Measurements from ENCODE around the gene CES1. TPM values are rescaled to one million over a fixed set of nuclear protein-coding genes. Genes with fewer than 3 reads are reported as not detected.

The CES1 gene
- total RNA-seq, 2 experiments from 2014 or later, result not detected

DNA sequence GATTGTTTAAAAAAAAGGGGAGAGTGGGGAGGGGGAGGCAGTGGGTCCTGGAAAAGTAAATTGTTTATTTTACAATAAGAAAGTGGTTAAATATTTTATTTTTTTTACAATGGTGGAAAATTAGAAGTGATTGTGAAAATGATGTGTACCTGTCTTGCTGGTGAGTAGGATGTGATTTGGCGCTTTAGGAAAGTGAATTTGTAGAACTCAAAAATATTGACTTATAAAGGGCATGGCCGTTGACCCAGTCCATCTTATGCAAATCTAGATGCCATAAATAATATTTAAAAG, 10.2 kb upstream of the CES1 start:
- no peak overlapping the region for H2AFZ ChIP-seq (ENCODE audit: low read length)

DNA sequence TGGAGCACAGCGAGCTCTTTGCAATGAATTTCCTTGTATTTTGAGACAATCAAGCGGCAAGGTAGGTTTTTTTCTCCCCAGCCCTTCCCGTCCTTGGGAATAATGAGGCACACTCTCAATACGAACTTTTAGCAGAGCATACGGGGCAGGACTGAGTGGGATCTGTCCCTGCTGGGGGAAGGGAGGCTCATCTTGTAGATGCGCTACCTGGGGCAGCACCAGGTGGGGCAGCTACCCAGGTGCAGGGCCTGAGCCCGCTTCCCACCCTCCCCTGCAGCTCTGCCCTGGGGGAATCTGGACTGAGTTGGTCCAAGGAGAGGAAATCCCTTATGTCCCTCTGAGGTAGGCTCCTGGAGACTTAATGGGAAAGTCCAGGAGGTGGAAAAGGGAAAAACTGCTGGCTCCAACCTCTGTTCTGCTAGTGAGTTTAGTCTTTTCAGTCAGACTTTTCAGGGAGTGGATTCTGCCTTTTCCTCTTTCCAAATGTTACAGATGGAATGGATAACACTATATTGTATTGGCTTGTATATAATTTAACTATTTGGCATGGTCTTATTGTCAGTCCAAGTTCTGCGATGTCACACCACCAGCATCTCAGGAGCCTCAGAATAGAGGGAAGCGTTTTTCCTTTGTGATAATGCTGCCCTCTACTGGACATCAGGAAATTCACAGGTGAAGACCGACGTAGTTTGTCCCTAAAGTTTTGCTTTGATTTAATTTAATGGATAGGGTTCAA, 9.6 kb upstream of the CES1 start:
- no peaks in the 10 kb centered on the region for H3K79me2 ChIP-seq (ENCODE audit: insufficient read depth, low read depth, low read length)
- no peak for TF ChIP-seq EZH2phosphoT487 (IDR thresholded peaks at IDR 0.05; ENCODE audit: borderline replicate concordance, low read depth, low read length)
- TF ChIP-seq, protein P1, sequence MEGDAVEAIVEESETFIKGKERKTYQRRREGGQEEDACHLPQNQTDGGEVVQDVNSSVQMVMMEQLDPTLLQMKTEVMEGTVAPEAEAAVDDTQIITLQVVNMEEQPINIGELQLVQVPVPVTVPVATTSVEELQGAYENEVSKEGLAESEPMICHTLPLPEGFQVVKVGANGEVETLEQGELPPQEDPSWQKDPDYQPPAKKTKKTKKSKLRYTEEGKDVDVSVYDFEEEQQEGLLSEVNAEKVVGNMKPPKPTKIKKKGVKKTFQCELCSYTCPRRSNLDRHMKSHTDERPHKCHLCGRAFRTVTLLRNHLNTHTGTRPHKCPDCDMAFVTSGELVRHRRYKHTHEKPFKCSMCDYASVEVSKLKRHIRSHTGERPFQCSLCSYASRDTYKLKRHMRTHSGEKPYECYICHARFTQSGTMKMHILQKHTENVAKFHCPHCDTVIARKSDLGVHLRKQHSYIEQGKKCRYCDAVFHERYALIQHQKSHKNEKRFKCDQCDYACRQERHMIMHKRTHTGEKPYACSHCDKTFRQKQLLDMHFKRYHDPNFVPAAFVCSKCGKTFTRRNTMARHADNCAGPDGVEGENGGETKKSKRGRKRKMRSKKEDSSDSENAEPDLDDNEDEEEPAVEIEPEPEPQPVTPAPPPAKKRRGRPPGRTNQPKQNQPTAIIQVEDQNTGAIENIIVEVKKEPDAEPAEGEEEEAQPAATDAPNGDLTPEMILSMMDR (conservative IDR thresholded peaks at IDR 0.05; ENCODE audit: low read length), result peak; percentile 89
- no peaks in the 10 kb centered on the region for H3K9me2 ChIP-seq (ENCODE audit: insufficient read depth, low read length)
- intact Hi-C loops (cut with micrococcal nuclease; ENCODE audit: unreplicated experiment), result loop anchor here (1.0 kb wide), 1 partner anchor 130 kb away; no protein-coding TSS in a partner anchor
- DNase-seq (ENCODE audit: low spot score), result peak; percentile 55
- no peaks in the 10 kb centered on the region for H3K4me1 ChIP-seq (ENCODE audit: insufficient read depth, low read length, poor library complexity, severe bottlenecking)
- ChIA-PET POLR2A (no interaction called here), CTCF (ENCODE audit: unreplicated experiment) (no interaction called here)
- H3K36me3 ChIP-seq (ENCODE audit: insufficient read depth, low read length), result no peaks in the 10 kb centered on the region
- H3K27ac ChIP-seq (ENCODE audit: low read depth, low read length, poor library complexity, severe bottlenecking), result no peak overlapping the region
- H2AFZ ChIP-seq (ENCODE audit: low read length), result no peak overlapping the region
- H4K20me1 ChIP-seq (ENCODE audit: insufficient read depth, low read length), result no peaks in the 10 kb centered on the region
- H3K4me3 ChIP-seq (ENCODE audit: low read depth, low read length, poor library complexity, severe bottlenecking), result no peak overlapping the region
- no peak overlapping the region for H3K4me2 ChIP-seq (ENCODE audit: low read length)
- no TSS peak for BruUV-seq (replicated peaks)
- H3K9me3 ChIP-seq (ENCODE audit: low read length), result no peaks in the 10 kb centered on the region

More for the DNA sequence above, 10.2 kb upstream of the CES1 start:
- intact Hi-C loops (cut with micrococcal nuclease; ENCODE audit: unreplicated experiment), result loop anchor here (1.0 kb wide), 1 partner anchor 131 kb away; no protein-coding TSS in a partner anchor
- no peaks in the 10 kb centered on the region for H3K79me2 ChIP-seq (ENCODE audit: insufficient read depth, low read depth, low read length)
- H3K4me3 ChIP-seq (ENCODE audit: low read depth, low read length, poor library complexity, severe bottlenecking), result no peak overlapping the region
- H3K36me3 ChIP-seq (ENCODE audit: insufficient read depth, low read length), result no peaks in the 10 kb centered on the region
- ChIA-PET POLR2A (no interaction called here), CTCF (ENCODE audit: unreplicated experiment) (no interaction called here)
- no peak for DNase-seq (ENCODE audit: low spot score)
- TF ChIP-seq EZH2phosphoT487 (IDR thresholded peaks at IDR 0.05; ENCODE audit: borderline replicate concordance, low read depth, low read length), result no peak
- TF ChIP-seq, protein P1 (conservative IDR thresholded peaks at IDR 0.05; ENCODE audit: low read length), result peak; percentile 64
- no peaks in the 10 kb centered on the region for H3K9me3 ChIP-seq (ENCODE audit: low read length)
- no peak overlapping the region for H3K27ac ChIP-seq (ENCODE audit: low read depth, low read length, poor library complexity, severe bottlenecking)
- no TSS peak for BruUV-seq (replicated peaks)
- no peaks in the 10 kb centered on the region for H4K20me1 ChIP-seq (ENCODE audit: insufficient read depth, low read length)
- no peaks in the 10 kb centered on the region for H3K4me1 ChIP-seq (ENCODE audit: insufficient read depth, low read length, poor library complexity, severe bottlenecking)
- H3K9me2 ChIP-seq (ENCODE audit: insufficient read depth, low read length), result no peaks in the 10 kb centered on the region
- H3K4me2 ChIP-seq (ENCODE audit: low read length), result no peak overlapping the region

DNA sequence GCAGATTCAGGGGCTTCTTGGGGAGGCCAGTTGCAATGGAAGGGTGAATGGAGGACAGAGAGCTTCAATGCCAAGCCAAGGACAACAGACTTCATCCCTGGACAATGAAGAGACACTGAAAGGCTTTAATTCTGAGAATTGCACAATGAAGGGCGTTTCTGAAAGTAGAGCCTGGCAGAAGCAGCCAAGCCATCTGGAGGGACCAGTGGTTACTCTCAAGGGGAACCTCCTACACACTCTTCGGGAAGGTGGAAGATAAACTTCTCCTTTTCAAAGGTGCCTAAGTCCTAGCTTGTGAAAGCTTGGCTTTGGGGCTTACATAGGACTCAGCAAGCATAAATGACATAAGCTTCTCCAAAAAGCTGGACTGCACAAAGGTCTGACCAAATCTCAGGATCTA, 6.2 kb upstream of the CES1 start:
- DNase-seq (ENCODE audit: low spot score), result no peak
- POLR2A ChIA-PET, result no interaction called here
- Histone ChIP-seq H4K20me1 (ENCODE audit: insufficient read depth, low read length) (no peaks in the 10 kb centered on the region), H3K9me2 (ENCODE audit: insufficient read depth, low read length) (no peaks in the 10 kb centered on the region), H3K4me1 (ENCODE audit: insufficient read depth, low read length, poor library complexity, severe bottlenecking) (no peaks in the 10 kb centered on the region), H3K36me3 (ENCODE audit: insufficient read depth, low read length) (no peaks in the 10 kb centered on the region), H3K4me3 (ENCODE audit: low read depth, low read length, poor library complexity, severe bottlenecking) (no peak overlapping the region), H3K27ac (ENCODE audit: low read depth, low read length, poor library complexity, severe bottlenecking) (no peak overlapping the region), H2AFZ (ENCODE audit: low read length) (no peak overlapping the region), H3K79me2 (ENCODE audit: insufficient read depth, low read depth, low read length) (no peaks in the 10 kb centered on the region), H3K4me2 (ENCODE audit: low read length) (no peak overlapping the region), H3K9me3 (ENCODE audit: low read length) (no peaks in the 10 kb centered on the region)
- TF ChIP-seq, protein P1 (conservative IDR thresholded peaks at IDR 0.05; ENCODE audit: low read length), result no peak
- TF ChIP-seq EZH2phosphoT487 (IDR thresholded peaks at IDR 0.05; ENCODE audit: borderline replicate concordance, low read depth, low read length), result no peak
- CTCF ChIA-PET (ENCODE audit: unreplicated experiment), result no interaction called here
- no TSS peak for BruUV-seq (replicated peaks)
- intact Hi-C loops (cut with micrococcal nuclease; ENCODE audit: unreplicated experiment), result no loop called here

Data from OCI-LY7 (cell line).